K562 (cell line): ENCODE results near the gene ARL2. TPM values are rescaled to one million over a fixed set of nuclear protein-coding genes. Genes with fewer than 3 reads are reported as not detected.

Source experiments
- CCNT2 ChIP-seq: IDR thresholded peaks from 2 replicates; pipeline ENCODE4 v1.6.1; 2011; ENCODE audit warnings: borderline replicate concordance, low read depth, mild to moderate bottlenecking, moderate library complexity, mixed read lengths, low read length; ENCODE audit not compliant: insufficient read length; ENCODE audit errors: extremely low read depth
- CREB3L1 ChIP-seq: fragments of 450-650 bp; IDR thresholded peaks from 2 replicates; pipeline ENCODE4 v1.6.1; 2014; ENCODE audit warnings: low read depth, mild to moderate bottlenecking, moderate library complexity, borderline replicate concordance
- ELF1 ChIP-seq: fragments of 200-800 bp; sonication (Bioruptor generic); IDR thresholded peaks from 2 replicates; pipeline ENCODE4 v1.6.1; 2016; ENCODE audit warnings: missing genetic modification characterization, missing compliant biosample characterization
- FOXO4 ChIP-seq: fragments of 450-650 bp; formaldehyde crosslinking; IDR thresholded peaks from 2 replicates; pipeline ENCODE4 v1.4.0; 2020; ENCODE audit warnings: mild to moderate bottlenecking, moderate library complexity
- MTA2 ChIP-seq: fragments of 450-650 bp; IDR thresholded peaks from 2 replicates; pipeline ENCODE4 v1.6.1; 2016; ENCODE audit warnings: low read depth
- MYBL2 ChIP-seq, 2 experiments: fragments of 450-650 bp in 1 of 2; sonication (generic) in 1 of 2; formaldehyde crosslinking in 1 of 2; IDR thresholded peaks; 2 replicates each; pipeline versions ENCODE4 v1.6.1 to v1.8.1; 2017 to 2022; ENCODE audit warnings: borderline replicate concordance in 1 of 2, inconsistent platforms in 1 of 2, low read depth in 1 of 2, mild to moderate bottlenecking in 1 of 2, missing genetic modification reagents in 1 of 2, moderate library complexity in 1 of 2
- NR4A1 ChIP-seq, 2 experiments: fragments of 250-450 bp in 1 of 2; fragments of 450-650 bp in 1 of 2; sonication (Bioruptor Pico) in 1 of 2; IDR thresholded peaks; 2 replicates each; pipeline versions ENCODE4 v1.4.0 to v1.6.1; 2016 to 2020; ENCODE audit warnings: mild to moderate bottlenecking in 2 of 2, missing compliant biosample characterization in 1 of 2, missing genetic modification characterization in 1 of 2, moderate library complexity in 1 of 2
- PCBP1 ChIP-seq: fragments of 200-400 bp; formaldehyde crosslinking; IDR thresholded peaks from 2 replicates; pipeline ENCODE4 v1.6.1; 2018; ENCODE audit warnings: mild to moderate bottlenecking, low read depth, low read length; ENCODE audit not compliant: poor library complexity, severe bottlenecking
- ZBTB9 ChIP-seq: fragments of 450-650 bp; formaldehyde crosslinking; IDR thresholded peaks from 2 replicates; pipeline ENCODE4 v1.4.0; 2020; ENCODE audit warnings: mild to moderate bottlenecking, moderate library complexity
- ZNF318 ChIP-seq, 2 experiments: fragments of 450-650 bp; IDR thresholded peaks; 2 replicates each; pipeline ENCODE4 v1.6.1; 2016; ENCODE audit warnings: mild to moderate bottlenecking in 2 of 2, borderline replicate concordance in 1 of 2, low read depth in 1 of 2, moderate library complexity in 1 of 2
- ZNF384 ChIP-seq: IDR thresholded peaks from 2 replicates; pipeline ENCODE4 v1.6.1; 2012; ENCODE audit warnings: low read depth, low read length, improper control_type of control experiment
- ZNF584 ChIP-seq: fragments of 200-800 bp; sonication (Bioruptor generic); IDR thresholded peaks from 2 replicates; pipeline ENCODE4 v1.6.1; 2016; ENCODE audit warnings: low read depth, mild to moderate bottlenecking, missing genetic modification characterization, missing compliant biosample characterization
- polyA plus RNA-seq, 8 experiments: library from polyadenylated mRNA; depleted of rRNA in 4 of 8; stranded (reverse) in 5 of 8; unstranded in 3 of 8; fragments of >200 nt; fragmentation: Nextera tagmentation in 2 of 8; fragmentation: Illumina TruSeq in 1 of 8; extraction: Ambion mirVana in 2 of 8; extraction: Trizol in 1 of 8; gene quantifications; 2 replicates each; pipeline versions ENCODE4 v1.2.1 to v1.2.3, GENCODE V29; 2011 to 2014; ENCODE audit warnings: inconsistent platforms in 1 of 8, missing spikeins in 1 of 8
- total RNA-seq, 7 experiments: library from RNA; depleted of rRNA in 6 of 7; stranded (reverse); fragments of >200 nt in 6 of 7; fragmentation: Illumina TruSeq in 2 of 7; extraction: Trizol in 2 of 7; gene quantifications; 2 replicates each; pipeline versions ENCODE4 v1.2.1 to v1.2.3, GENCODE V29; 2011 to 2021; ENCODE audit warnings: low replicate concordance in 1 of 7

Gene ARL2
- total and polyA plus RNA-seq, 9 of the 15 experiments (the other 6 are each of a cell fraction or from before 2014, with no cell fraction given), result 5.7 to 154 (median 92.2) TPM

GRCh38 chr11:65013130-65013887 is 651 bp upstream of the ARL2 start (continued):
- no peak for TF ChIP-seq ZNF318 (IDR thresholded peaks at IDR 0.05; ENCODE audit: borderline replicate concordance in 1 of 2, low read depth in 1 of 2)
- TF ChIP-seq MYBL2 (IDR thresholded peaks at IDR 0.05; ENCODE audit: low read depth), result no peak
- TF ChIP-seq MYBL2 (CRISPR knock-in tag; IDR thresholded peaks at IDR 0.05; ENCODE audit: borderline replicate concordance), result no peak
- TF ChIP-seq ZNF384, result 0 out of 2 replicates have a peak, but pooled peaks have one; percentile 8
- no peak for TF ChIP-seq PCBP1
- no peak for TF ChIP-seq MTA2
- TF ChIP-seq NR4A1 (CRISPR knock-in tag; IDR thresholded peaks at IDR 0.05), result no peak
- TF ChIP-seq NR4A1 (tag; IDR thresholded peaks at IDR 0.05), result no peak
- TF ChIP-seq FOXO4 (CRISPR knock-in tag), result no peak
- no peak for TF ChIP-seq ZNF584
- TF ChIP-seq CREB3L1, result no peak
- no peak for TF ChIP-seq CCNT2
- 0 out of 2 replicates have a peak, but pooled peaks have one; percentile 48 for TF ChIP-seq ELF1 (tag)
- TF ChIP-seq ZBTB9 (CRISPR knock-in tag), result no peak
